HPDE6-E6E7 (cell line): ENCODE data around the gene CYB5A.
A peak's percentile ranks its signal among the peaks of the same experiment; 100 is the strongest.
"Not testable (repeated sequence)": the region's sequence is repeated elsewhere in the genome, so short reads cannot be mapped to it uniquely, and the experiment has no call there.

Source experiments
- DNase-seq: peaks from one replicate; pipeline ENCODE4 v3.0.0; 2011; ENCODE audit warnings: missing footprints; ENCODE audit errors: extremely low spot score

The CYB5A gene, protein sequence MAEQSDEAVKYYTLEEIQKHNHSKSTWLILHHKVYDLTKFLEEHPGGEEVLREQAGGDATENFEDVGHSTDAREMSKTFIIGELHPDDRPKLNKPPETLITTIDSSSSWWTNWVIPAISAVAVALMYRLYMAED

DNA sequence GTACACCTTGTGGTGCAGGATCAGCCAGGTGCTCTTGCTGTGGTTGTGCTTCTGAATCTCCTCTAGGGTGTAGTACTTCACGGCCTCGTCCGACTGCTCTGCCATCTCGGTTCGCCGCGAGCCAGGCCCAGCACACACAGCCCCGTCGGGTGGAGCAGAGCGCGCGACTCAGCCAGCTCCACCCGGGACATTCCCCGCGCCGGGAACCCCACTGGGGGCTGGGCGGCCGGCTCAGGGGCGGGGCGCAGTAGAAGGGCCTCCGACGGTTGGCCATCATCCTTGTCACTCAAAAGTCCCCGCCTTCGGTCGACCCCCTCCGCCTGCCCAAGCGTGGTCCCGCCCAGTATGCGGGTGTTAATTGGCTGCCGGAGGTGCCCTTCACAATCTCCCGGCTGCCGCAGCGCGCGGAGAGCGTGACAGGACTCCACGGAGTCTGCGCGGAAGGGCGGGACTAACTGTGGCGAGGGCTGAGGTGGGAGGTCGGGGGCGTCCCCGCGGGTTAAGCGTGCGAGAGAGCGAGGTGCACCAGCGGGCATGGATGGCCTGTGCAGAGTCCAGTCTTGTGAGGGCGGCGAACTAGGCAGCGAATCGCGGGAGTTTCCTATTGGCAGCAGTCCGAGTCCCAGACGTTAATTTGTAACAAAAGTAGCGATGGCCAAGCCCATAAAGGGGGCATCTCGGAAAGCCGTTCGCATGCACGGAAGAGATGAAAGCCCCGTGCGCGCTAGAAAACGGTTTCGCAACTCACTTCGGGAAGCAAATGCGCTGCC lies at the start of gene CYB5A:
Gene CYB5A, minus strand, starts transcription at position 193 of the 770 bp plus-strand sequence. Its CDS starts 88 bp downstream, at position 105.
- peak; percentile 100 for DNase-seq

DNA sequence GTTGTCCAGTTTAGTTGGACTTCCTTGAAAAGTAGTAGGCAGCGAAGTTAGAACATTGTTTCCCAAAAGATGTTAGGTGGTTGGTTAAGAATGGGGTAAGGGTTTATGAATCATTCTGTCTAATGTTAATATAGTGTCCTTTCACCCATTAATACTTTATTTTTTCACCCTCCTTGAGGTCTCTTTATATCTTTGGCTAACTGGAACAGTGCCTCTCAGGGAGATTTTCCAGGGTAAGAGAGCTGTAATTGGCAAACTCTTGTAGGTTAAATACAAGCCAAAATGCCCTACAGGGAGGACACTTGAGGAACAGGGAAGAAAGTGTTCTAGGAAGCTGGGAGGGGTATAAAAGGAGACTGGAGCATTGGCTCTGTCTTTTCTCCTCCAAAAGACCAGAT lies 46.1 kb upstream of the CYB5A start:
- no peak for DNase-seq

DNA sequence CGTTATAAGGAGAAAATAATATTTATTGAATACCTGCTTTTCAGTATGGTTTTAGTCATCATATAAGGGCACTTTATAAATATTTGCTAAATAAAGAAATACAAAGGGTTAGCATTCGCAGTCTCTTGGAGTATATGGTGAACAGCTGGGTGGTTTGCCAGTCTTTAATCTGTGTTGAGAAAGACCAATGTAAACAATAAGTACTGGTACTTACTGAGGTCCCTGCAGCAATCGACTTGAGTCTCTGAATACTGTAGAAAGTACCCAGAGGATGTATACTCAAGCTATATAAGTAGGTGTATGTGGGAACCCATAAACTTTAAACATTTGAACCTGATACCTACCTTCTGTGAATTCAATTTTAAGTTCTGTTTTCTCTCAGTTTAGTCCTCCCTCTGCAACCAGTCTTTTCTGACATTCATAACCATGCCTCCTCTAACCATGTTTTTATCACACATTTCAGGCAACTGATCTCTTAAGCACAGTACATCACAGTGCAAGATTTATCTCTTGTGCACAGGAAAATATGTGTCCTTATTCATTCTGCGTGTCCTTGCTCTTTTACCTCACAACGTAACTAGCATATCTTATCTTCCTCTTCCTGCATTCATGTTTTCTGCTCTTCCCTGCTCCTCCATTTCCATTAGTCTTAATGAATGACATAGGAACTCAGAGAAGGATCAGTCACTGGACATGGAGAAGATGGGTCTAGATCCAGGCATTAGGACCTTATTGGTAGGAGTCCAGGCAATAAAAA lies 45.6 kb upstream of the CYB5A start:
- DNase-seq = no peak

DNA sequence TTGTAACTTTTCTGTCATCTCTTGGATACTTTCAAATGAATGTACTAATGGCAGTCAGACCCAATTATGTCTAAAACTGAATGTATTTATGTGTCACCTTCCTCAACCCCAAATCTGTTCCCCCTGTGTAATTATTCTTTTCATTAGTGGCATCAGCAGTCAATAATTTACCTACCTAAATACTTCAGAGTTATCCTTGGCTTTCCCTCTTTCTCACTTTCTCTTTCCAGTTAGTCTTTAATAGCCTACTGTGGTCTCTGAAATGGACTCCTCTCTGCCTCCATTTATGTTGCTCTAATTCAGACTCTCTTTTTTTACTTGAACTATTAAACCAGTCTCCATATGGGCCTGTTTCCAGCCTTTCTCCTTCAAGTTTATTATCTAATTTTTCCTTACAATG lies 44.9 kb upstream of the CYB5A start:
- no peak for DNase-seq

DNA sequence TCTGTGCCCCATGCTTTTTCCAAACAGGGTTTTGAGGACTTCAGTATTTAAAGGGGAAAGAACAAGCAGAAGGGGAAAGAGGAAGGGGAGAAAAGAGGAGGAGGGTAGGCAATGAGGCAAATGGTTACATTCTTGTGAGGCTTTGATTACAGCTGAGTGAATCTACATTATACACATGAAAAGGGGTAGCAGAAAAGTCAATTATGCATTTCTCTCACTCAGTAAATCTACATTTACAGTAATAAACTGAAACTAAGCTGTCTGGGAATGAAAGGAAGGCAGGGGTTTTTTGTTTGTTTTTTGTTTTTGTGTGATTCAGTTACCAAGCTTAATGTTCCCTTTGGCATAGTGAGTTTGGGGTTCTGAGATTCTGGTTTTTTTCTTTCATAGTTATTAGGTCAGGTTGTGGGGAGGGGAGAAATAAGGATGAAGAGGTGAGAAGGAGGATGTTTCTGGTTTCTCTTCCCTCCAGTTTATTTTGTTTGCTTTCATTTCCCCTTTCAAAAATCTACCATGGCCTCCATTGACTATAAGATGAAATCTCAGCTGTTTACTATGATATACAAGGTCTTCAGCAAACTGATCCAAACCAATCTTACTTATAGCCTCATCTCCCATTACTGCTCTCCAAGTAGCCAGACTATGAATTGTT lies 42.6 kb upstream of the CYB5A start:
- DNase-seq = no peak

DNA sequence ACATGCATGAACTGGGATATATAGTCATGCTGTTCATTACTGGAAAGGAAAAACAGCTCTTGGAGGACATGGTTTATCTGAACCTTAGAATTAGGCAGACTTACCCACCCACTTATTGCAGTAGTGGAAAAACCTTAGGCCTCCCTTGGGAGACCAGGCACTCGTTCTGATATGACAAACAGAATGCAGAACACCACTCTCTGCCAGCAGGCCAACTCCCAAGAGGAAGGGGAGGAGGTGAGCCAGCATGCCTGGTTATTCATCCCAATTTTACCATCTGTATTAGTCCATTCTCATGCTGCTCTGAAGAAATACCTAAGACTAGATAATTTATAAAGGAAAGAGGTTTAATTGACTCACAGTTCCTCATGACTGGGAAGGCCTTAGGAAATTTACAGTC lies 41.3 kb upstream of the CYB5A start:
- no peak for DNase-seq

DNA sequence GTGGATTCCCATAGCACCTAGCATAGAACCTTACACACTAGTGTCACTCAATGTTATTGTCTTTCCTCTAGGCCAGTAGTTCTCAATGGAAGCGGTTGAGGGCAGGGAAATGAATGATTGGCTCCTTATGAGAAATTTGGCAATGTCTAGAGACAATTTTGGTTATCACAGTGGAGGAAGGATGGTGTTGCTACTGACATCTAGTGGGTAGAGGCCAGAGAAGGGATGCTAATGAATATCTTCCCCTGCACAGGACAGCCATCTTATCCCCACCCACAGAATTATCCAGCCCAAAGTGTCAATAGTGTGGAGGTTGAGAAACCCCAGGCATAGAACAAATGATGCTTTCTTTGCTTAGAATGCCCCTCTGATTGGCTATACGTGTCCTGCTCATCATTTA lies 39.6 kb upstream of the CYB5A start:
- peak; percentile 17 for DNase-seq

DNA sequence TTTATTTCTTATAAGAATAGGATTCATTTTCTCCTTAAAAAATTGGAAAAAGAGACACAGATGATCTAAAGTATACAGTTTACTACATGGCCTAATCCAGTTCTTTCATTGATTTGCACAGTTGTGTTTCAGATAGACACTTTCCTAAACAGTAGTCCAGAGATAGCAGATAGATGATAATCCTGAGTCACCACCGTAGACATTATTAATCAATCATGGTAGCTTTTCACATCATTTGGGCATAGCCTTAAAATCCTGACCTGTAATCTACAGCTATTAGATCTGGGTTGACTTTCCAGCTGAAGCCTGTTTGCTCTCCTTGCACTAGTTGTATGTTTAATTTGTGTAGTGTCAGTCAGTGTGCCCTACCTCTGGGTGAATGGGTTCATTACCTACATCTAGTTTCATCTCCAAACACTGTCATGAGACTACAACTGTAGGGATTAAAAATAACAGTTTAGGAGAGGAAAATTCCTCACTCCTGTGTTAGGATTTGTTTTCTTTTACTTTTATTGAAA lies 38.0 kb upstream of the CYB5A start:
- DNase-seq = no peak

DNA sequence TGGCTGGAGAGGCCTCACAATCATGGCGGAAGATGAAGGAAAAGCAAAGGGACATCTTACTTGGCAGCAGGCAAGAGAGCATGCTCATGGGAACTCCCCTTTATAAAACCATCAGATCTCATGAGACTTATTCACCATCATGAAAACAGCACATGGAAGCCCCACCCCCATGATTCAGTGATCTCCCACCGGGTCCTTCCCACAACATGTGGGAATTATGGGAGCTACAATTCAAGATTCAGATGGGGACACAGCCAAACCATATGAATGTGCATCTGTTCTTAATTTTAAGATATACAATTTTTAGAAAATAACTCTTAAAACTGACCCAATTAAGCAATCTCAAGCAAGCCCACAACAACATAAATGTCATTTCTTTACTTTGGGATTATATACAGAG lies 36.4 kb upstream of the CYB5A start:
- DNase-seq = no peak

DNA sequence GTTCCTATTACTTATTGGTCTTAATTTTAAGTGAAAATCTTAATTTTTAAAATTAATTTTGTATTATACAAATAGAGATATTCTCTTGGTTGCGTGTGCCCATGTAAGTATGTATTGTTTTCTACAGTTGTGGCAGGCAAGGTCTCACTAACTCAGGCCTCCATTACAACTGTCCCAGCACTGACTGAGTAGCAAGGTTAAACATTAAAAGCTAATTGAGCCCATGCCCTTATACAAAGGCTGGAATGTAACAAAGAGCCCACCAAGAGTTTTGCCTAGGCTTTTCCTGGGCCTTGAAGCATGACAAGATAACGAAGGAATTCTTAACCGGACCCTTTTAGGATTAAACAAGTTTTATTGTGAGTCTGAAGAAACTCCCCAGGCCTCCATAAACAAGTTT lies 35.0 kb upstream of the CYB5A start:
- DNase-seq = not testable (repeated sequence)

DNA sequence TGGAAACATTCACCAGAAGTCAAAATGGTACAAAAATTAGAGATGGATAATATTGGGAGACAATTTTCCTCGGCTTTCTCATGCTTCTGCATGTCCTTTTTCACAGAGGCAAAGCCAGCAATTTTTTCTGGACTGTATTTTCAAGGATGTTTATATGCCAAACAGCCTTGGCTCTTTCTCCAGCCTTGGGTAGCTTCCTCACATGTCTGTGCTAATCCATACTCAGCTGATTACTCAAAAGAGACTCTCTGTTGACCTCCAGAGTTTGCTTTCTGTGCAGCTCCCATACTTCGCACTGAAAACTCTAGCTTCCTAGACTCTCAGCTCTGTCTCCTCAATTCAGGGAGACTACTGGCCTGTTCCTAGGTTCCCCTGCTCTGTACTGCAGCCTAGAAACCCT lies 34.5 kb upstream of the CYB5A start:
- no peak for DNase-seq

DNA sequence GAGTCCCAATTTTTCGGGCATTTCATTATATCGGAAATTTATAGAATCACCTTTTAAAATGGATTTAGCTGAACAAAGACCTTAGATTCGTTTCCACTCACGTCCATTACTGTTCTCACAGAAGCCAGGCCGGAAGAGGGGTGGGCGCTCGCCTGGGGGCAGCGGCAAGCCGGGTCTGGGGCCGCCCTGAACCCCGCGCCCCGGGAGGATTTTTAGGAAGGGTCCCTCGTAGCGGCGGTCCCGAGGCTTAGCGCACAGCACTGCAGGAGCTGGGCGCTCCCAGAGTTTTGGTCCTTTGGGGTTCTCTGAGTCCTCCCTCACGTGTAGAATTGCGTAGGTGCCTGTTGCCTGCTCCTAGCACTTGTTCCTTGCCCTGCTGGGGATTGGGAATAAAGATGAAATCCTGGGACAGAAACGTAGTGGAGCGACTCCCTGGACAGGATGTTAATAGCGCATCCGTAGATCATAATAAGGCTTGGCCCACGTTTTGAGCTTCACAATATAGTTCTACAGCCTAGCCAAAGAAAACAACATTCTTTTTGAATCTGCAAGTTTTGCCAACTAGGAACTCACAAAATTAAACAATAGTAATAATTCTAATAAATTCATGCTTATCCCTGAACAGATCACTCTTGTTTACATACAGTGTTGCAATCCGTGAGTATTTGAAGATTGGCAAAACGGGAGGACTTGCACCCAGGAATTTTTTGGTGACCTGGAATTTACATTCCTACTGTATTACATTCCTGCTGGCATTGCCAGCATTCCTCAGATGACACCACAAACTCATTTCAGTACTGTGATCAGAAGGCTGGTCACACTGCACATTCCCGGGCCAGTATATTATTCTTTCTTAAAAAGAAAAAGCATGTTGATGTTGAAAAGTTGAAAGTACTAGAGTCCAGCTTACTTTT lies 24.8 kb upstream of the CYB5A start:
- DNase-seq = no peak

DNA sequence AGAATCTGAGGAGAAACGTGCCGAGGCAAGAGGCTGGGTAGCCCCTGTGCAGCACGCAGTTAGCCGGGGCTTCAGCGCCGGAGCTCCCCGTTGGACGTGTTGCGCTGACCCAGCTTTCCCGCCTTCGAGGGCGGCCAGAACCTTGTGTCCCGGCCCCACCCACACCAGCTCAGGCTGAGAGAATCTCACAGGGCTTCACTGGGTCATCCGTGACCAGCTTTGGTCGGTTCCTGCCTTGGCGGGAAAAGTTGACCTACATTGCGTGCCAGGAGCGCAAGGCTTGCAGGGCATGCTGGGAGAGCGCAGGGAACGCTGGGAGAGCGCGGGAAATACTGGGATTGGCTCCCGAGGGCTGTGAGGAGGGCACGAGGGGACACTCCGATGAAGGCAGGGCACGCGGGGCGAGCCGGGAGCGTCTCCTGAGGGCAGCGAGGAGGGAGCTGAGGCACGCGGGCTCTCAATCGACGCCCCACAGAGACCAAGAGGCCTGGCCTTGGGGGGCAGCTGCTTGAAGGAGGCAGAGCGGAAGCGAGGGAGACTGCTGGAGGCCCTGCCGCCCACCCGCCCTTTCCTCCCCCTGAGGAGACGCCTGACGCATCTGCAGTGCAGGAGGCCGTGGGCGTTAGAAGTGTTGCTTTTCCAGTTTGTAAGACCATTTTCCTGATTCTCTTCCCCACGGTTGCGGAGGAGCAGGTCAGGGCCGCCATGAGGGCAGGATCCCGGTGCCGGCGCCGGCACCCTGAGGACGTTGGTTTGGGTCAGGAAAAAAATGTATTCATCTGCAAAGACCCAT lies 23.9 kb upstream of the CYB5A start, which contains the start of gene C18orf63:
Gene C18orf63, plus strand, starts transcription at position 376 of the 793 bp plus-strand sequence. CDS start 2,027 bp downstream, outside the sequence.
- no peak for DNase-seq

DNA sequence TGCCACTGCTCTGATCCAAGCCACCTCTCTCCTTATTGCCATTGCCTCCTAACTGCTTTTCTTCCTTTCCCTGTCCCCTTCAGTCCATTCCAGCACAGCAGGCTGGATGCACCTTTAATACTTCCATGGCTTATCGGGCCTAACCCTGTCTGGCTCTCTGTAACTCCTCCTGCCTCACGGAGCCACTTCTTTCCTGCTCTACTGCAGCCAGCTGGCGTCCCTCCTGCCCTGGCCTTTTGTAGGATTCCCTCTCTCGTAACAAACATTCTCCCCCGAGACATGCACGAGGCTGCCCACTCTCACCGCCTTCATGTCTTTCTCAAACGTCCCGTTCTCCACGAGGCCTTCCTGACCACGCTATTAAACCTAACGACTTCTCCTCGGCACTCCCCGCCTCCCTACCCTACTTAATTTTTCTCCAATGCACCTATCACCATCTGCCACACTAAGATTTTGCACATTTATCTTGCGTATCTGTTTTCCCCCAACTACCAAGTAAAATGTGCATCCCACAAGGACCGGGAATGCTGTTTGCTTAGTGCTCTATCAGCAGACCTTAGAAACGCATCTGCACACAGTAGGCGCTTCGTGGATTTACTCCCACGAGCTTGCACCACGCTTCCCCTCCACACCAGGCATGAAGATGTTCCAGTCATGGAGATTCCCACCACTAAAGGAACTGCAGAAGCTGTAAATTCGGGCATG lies 23.1 kb upstream of the CYB5A start:
- no peak for DNase-seq

DNA sequence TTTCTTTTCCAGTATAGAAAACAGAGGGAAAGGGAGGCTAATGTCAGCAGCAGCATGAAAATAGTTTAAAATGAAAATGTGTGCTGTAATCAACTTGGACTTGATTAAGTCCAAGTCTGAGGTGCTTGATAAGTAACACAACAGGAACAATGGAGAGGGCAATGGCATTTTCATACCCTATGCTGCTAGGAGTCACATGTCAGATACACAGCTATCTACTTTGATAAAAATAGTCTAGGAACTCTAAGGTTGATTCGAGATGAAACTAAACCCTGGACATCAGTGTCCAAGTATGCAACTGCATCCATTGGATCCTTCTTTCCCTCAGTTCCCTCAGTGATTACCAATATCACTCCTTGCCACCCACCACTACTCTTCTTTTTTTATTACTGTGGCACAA lies 19.2 kb upstream of the CYB5A start:
- DNase-seq = no peak

DNA sequence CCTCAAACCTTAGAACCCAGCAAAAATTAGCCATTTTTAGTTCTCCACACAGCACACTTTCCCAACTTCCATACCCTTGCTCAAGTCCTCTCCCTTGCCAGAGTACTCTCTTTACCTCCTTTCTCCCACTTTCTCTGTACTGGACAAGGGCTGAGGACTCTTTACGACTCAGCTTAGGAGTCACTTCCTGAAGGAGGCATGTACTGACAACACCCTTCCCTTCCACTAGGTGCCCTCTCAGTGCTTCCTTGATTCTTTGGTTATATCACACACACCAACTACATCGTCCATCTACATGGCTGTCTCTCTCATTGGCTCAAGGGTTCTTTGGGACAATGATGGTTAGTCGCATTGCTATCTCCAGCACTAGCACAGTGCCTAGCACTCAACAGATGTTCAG lies 18.6 kb upstream of the CYB5A start:
- DNase-seq = peak; percentile 52

DNA sequence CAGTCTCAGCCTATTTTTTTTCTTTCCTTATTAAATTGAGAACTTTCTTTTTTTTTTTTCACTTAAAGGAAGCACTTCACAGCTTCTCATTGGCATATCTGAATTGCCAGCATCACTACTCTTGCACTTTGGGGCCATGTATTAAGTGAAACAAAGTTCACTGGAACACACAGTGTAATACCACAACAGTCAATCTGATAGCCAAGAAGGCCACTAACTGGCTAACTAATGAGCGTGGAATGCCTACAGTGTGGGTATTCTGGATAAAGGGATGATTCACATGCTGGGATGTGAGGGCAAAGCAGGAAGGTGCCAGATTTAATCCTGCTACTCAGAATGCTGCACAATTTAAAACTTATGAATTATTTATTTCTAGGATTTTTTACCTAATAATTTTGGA lies 12.2 kb upstream of the CYB5A start:
- DNase-seq = no peak

DNA sequence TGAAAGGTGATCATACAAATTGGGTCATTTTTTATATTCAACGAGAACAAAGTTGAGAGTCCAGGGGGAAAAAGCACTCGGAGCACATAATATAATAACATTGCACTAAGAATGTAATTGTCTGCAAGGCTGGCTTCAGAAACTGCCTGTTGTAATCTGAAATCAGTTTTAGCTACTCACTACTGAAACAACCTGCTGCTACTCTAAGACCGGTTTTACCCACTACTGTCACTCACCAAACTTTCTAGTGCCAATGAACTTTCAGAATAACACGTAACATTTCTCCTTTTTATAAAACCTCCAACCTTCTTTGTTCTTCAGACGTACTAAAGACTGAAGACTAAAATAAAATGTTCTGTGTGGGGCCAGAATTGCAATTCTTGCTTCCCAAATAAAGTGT lies 11.5 kb upstream of the CYB5A start:
- DNase-seq = no peak

DNA sequence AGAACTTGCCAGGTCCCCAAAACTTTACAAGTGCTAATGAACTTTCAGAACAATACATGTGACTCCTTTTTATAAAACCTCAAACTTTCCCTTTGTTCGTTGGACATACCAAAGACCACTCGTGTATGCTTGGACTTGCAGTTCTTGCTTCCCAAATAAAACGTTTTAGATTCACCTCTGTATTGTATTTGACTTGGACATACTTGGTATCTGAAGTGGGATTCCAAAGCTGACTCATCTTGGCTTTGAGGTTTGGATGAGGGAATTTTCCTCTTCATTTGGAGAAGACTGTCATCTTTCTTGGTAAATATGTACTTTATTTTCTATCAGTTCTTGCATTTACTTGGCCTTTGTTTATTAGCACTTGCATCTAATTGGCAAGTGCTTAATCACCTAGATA lies 8.0 kb upstream of the CYB5A start:
- no peak for DNase-seq

DNA sequence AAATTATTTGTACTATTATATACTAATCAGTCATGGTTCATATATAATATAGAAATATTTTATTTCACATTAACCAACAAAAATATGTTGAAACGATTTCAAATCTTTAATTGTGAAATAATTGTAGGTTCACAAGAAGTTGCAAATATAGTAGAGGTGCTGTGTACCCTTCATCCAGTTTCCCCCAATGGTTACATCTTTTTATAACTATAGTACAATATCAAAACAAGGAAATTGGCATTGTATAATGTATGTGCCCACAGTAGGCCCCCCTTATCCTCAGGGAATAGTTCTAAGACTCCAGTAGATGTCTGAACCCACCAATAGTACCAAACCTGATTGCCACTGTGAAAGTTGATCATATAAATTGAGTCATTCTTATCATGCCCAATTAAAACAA lies 7.4 kb upstream of the CYB5A start:
- DNase-seq = no peak
